Lower leg skin (tissue), 4 donors: ENCODE measurements around the gene TP53BP2. TPM values are rescaled to one million over a fixed set of nuclear protein-coding genes. Genes with fewer than 3 reads are reported as not detected.
"Not testable (repeated sequence)": the region's sequence is repeated elsewhere in the genome, so short reads cannot be mapped to it uniquely, and the experiment has no call there.

Experiments
- DNase-seq, 2 donors: peaks; one replicate each; pipeline ENCODE4 v3.0.0-alpha.2; 2019; ENCODE audit warnings: low spot score in 2 of 2
- H3K4me3 ChIP-seq: fragments of 200-600 bp; sonication (generic); 2 replicates; pipeline ENCODE4 v1.5.1; 2017; ENCODE audit warnings: mild to moderate bottlenecking, low read depth; ENCODE audit not compliant: poor library complexity, severe bottlenecking
- CTCF ChIP-seq, 3 donors: fragments of 450-650 bp; IDR thresholded peaks; one replicate each; pipeline ENCODE4 v1.5.1; 2016; ENCODE audit warnings: antibody characterized with exemption in 3 of 3, mild to moderate bottlenecking in 3 of 3, moderate library complexity in 2 of 3
- POLR2A ChIP-seq, 2 donors: fragments of 450-650 bp; IDR thresholded peaks; one replicate each; pipeline ENCODE4 v1.6.1; 2016 to 2017; ENCODE audit warnings: antibody characterized with exemption in 2 of 2, mild to moderate bottlenecking in 1 of 2, moderate library complexity in 1 of 2
- WGBS, 2 donors: methylation state at CpG; one replicate each; pipeline ENCODE4 v1.1.5; 2018; 5-methylcytosine and 5-hydroxymethylcytosine counted together
- intact Hi-C: fragments of 100-400 bp; cut with DNase I; formaldehyde crosslinking; loops from one replicate; pipeline ENCODE4 v1.15.0; 2023; ENCODE audit warnings: low total_unique reads
- total RNA-seq, 4 donors: library from RNA; depleted of rRNA; stranded (reverse); fragments of >200 nt; gene quantifications; one replicate each; pipeline ENCODE4 v1.1.0, GENCODE V29; 2016

Gene TP53BP2
- total RNA-seq, 4 donors from 2014 or later, result 32.2 to 49.9 (median 36.6) TPM

- H3K4me3 ChIP-seq, result no peak overlapping the region
- WGBS, 2 donors, result 62 to 72% methylated on average over 14 of the region's 14 CpGs
- no peak for DNase-seq
- no peak for TF ChIP-seq POLR2A (IDR thresholded peaks at IDR 0.05)
- TF ChIP-seq CTCF (IDR thresholded peaks at IDR 0.05), result no peak
- intact Hi-C loops, result no loop called here
Observed at GRCh38 chr1:223738465-223739365, 107.0 kb downstream of the TP53BP2 start.

GRCh38 chr1:223737342-223737741, 108.4 kb downstream of the TP53BP2 start:
- intact Hi-C loops, result no loop called here
- TF ChIP-seq CTCF (IDR thresholded peaks at IDR 0.05) (no peak), POLR2A (IDR thresholded peaks at IDR 0.05) (no peak)
- no peak for DNase-seq
- no peak overlapping the region for H3K4me3 ChIP-seq
- WGBS, 2 donors, result 73 to 79% methylated on average over 7 of the region's 7 CpGs

GRCh38 chr1:223736638-223737037, 109.1 kb downstream of the TP53BP2 start:
- intact Hi-C loops, DNase-seq, H3K4me3 ChIP-seq: not testable (repeated sequence)
- 91 to 94% methylated on average over 5 of the region's 5 CpGs for WGBS, 2 donors

GRCh38 chr1:223733898-223734852, 111.6 kb downstream of the TP53BP2 start:
- no peak for DNase-seq
- TF ChIP-seq CTCF (IDR thresholded peaks at IDR 0.05) (no peak), POLR2A (IDR thresholded peaks at IDR 0.05) (no peak)
- no peak overlapping the region for H3K4me3 ChIP-seq
- intact Hi-C loops, result no loop called here
- 70 to 73% methylated on average over 20 of the region's 20 CpGs for WGBS, 2 donors

- TF ChIP-seq CTCF (IDR thresholded peaks at IDR 0.05) (no peak), POLR2A (IDR thresholded peaks at IDR 0.05) (no peak)
- H3K4me3 ChIP-seq, result no peak overlapping the region
Observed at GRCh38 chr1:223732993-223733798, 112.6 kb downstream of the TP53BP2 start.

More at GRCh38 chr1:223732993-223733798, 112.6 kb downstream of the TP53BP2 start:
- intact Hi-C loops, result no loop called here
- WGBS, 2 donors, result 57 to 60% methylated on average over 6 of the region's 6 CpGs
- DNase-seq, result no peak
